Fibroblast of pulmonary artery (primary cell): ENCODE results near the gene FSIP1.

Experiments used
- DNase-seq: peaks from one replicate; pipeline ENCODE4 v3.0.0-alpha.2; 2010; ENCODE audit warnings: low read depth
- H3K4me3 ChIP-seq: replicated peaks from 2 replicates; pipeline ENCODE4 v1.5.1; 2011; ENCODE audit warnings: low read depth, mild to moderate bottlenecking, control low read depth, low read length, moderate library complexity
- CTCF ChIP-seq: IDR thresholded peaks from 2 replicates; pipeline ENCODE4 v1.5.1; 2011; ENCODE audit warnings: mild to moderate bottlenecking, control low read depth, low read length, inconsistent platforms; ENCODE audit errors: missing control alignments

The FSIP1 gene

GRCh38 chr15:39574427-39574826 lies 208.2 kb downstream of the FSIP1 start:
- peak; percentile 51 for DNase-seq
- H3K4me3 ChIP-seq: no peak overlapping the region
- TF ChIP-seq CTCF: no peak

GRCh38 chr15:39573844-39574243 lies 208.8 kb downstream of the FSIP1 start:
- no peak overlapping the region for H3K4me3 ChIP-seq
- no peak for DNase-seq
- no peak for TF ChIP-seq CTCF

- DNase-seq: no peak
- TF ChIP-seq CTCF: no peak
- no peak overlapping the region for H3K4me3 ChIP-seq
These were observed 209.4 kb downstream of the FSIP1 start for GRCh38 chr15:39573287-39573686.

GRCh38 chr15:39565851-39566250 lies 216.8 kb downstream of the FSIP1 start:
- H3K4me3 ChIP-seq: no peak overlapping the region
- no peak for DNase-seq
- TF ChIP-seq CTCF: no peak

- no peak for TF ChIP-seq CTCF
- no peak for DNase-seq
- H3K4me3 ChIP-seq: no peak overlapping the region
These were observed 217.5 kb downstream of the FSIP1 start for GRCh38 chr15:39564972-39565665.

- DNase-seq: no peak
- no peak for TF ChIP-seq CTCF
- no peak overlapping the region for H3K4me3 ChIP-seq
These were observed 224.2 kb downstream of the FSIP1 start for GRCh38 chr15:39558421-39558820.

- no peak for TF ChIP-seq CTCF
- DNase-seq: no peak
- no peak overlapping the region for H3K4me3 ChIP-seq
These were observed 226.2 kb downstream of the FSIP1 start for GRCh38 chr15:39556461-39556860.
